Colonic mucosa (tissue), 4 donors: ENCODE measurements around the gene SLC6A6. TPM values are rescaled to one million over a fixed set of nuclear protein-coding genes. Genes with fewer than 3 reads are reported as not detected.

Experiments used
- DNase-seq: peaks from one replicate; pipeline ENCODE4 v3.0.0-alpha.2; 2020
- H3K27ac ChIP-seq: fragments of 200-600 bp; one replicate; pipeline ENCODE4 v1.8.0; 2021
- H3K27me3 ChIP-seq: fragments of 200-600 bp; one replicate; pipeline ENCODE4 v1.8.0; 2021
- H3K36me3 ChIP-seq: fragments of 200-600 bp; one replicate; pipeline ENCODE4 v1.8.0; 2021
- H3K4me1 ChIP-seq: fragments of 200-600 bp; one replicate; pipeline ENCODE4 v1.8.0; 2021; ENCODE audit warnings: mild to moderate bottlenecking
- H3K4me3 ChIP-seq: fragments of 200-600 bp; one replicate; pipeline ENCODE4 v1.8.0; 2021
- H3K9ac ChIP-seq, 2 donors: one replicate each; pipeline ENCODE4 v1.7.0; 2013; ENCODE audit warnings: control low read depth in 2 of 2, low read depth in 2 of 2, low read length in 2 of 2
- H3K9me3 ChIP-seq: fragments of 200-600 bp; one replicate; pipeline ENCODE4 v1.8.0; 2021
- intact Hi-C: fragments of 100-400 bp; cut with DNase I; formaldehyde crosslinking; loops from one replicate; pipeline ENCODE4 v1.14.1; 2022
- total RNA-seq, 2 donors: library from RNA; stranded (reverse); fragmentation: NEBNext Ultra II Directional in 1 of 2; extraction: Animal tissue kit (Norgen Biotek cat#: 25700) in 1 of 2; gene quantifications; one replicate each; pipeline ENCODE4 v1.2.1, GENCODE V29; 2021
- TF ChIP-seq, protein P1 (sequence below): fragments of 200-600 bp; IDR thresholded peaks from one replicate; pipeline ENCODE4 v1.8.0; 2022; ENCODE audit warnings: antibody characterized with exemption, mild to moderate bottlenecking
- donor health status: healthy.
- donor health status: DM: no; HTN: no; CAD: no.
- donor health status: DM: no; HTN: no; CAD: no.

The SLC6A6 gene
- total RNA-seq, 2 donors from 2014 or later, result 7.2 to 13.0 TPM

DNA sequence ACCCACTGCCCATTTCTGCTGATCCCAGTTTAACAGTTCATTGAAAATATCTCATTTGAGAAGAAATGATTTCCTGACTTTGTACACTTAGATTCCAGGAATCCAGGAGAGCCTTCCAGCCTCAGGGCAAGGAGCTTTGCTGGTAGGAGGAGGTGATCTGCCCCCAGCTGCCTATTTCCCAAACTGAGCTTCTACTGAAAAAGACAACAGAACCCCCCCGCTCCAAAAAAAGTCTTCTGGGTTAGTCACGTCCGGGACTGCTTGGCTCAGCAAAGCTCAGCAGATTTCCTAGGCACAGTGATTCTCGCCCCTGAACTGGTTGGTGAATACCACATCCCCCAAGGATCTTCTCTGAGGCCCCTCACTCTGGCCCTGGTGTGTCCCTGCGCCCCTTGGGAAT, 13.1 kb downstream of the SLC6A6 start:
- Histone ChIP-seq H3K4me1 (peaks cover 9% of the 10 kb centered on the region), H3K4me3 (no peak overlapping the region), H3K9me3 (no peaks in the 10 kb centered on the region), H3K9ac (no peak overlapping the region), H3K27ac (no peak overlapping the region), H3K36me3 (no peaks in the 10 kb centered on the region), H3K27me3 (no peaks in the 10 kb centered on the region)
- TF ChIP-seq, protein P1, sequence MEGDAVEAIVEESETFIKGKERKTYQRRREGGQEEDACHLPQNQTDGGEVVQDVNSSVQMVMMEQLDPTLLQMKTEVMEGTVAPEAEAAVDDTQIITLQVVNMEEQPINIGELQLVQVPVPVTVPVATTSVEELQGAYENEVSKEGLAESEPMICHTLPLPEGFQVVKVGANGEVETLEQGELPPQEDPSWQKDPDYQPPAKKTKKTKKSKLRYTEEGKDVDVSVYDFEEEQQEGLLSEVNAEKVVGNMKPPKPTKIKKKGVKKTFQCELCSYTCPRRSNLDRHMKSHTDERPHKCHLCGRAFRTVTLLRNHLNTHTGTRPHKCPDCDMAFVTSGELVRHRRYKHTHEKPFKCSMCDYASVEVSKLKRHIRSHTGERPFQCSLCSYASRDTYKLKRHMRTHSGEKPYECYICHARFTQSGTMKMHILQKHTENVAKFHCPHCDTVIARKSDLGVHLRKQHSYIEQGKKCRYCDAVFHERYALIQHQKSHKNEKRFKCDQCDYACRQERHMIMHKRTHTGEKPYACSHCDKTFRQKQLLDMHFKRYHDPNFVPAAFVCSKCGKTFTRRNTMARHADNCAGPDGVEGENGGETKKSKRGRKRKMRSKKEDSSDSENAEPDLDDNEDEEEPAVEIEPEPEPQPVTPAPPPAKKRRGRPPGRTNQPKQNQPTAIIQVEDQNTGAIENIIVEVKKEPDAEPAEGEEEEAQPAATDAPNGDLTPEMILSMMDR, result no peak
- intact Hi-C loops, result no loop called here
- no peak for DNase-seq

GRCh38 chr3:14416453-14416852, 14.0 kb downstream of the SLC6A6 start:
- no peak overlapping the region for H3K9ac ChIP-seq
- peaks cover 9% of the 10 kb centered on the region for H3K4me1 ChIP-seq
- intact Hi-C loops, result no loop called here
- no peaks in the 10 kb centered on the region for H3K9me3 ChIP-seq
- H3K27ac ChIP-seq, result no peak overlapping the region
- no peaks in the 10 kb centered on the region for H3K27me3 ChIP-seq
- H3K4me3 ChIP-seq, result no peak overlapping the region
- DNase-seq, result no peak
- TF ChIP-seq, protein P1, result no peak
- no peaks in the 10 kb centered on the region for H3K36me3 ChIP-seq

DNA sequence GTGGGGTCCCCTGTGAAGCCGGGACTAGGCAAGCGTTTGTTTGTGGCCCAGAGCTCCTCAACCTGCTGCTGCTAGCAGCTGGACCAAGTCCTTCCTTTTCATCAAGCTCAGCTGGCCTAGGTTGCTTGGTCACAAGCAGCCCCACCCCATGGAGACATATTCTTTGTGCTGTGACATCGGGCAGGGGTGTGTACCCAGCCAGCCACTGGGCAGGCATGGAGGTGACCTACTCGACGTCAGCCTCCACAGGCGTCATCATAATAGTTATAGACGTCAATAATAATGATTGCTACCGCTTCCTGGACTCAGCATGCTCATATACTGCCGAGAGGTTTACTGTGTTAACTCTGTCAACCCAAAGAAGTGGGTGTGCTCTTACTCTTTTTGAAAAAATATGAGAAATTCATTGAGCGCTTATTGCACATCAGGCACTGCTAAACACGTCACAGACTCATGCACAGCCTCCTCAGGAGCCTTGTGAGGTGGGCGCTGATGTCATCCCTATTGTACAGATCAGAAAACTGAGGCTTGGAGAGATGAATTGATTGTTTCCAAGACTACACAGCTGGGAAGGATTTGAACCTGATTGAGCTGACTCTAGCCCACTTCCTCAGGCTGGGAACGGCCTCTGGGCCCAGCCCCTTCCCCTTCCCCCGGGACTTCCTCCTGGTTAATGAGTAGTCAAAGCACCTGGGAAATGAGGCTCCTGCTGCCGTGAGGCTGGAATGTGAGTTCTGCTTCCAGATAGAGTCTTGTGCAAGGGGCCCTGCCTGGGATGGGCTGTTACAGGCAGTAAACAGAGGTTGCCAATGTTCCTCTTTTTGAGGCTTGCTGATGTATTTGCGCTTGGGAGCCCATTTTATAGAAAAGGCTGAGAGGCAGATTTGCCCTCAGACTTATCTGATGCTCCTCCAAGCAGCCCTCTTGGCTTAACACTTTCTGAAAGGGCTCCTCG, 16.2 kb downstream of the SLC6A6 start:
- TF ChIP-seq, protein P1, result no peak
- peak overlapping the region; percentile 33 for H3K27ac ChIP-seq
- no peak overlapping the region for H3K4me3 ChIP-seq
- H3K27me3 ChIP-seq, result no peaks in the 10 kb centered on the region
- peak; percentile 57 for DNase-seq
- intact Hi-C loops, result no loop called here
- H3K9me3 ChIP-seq, result no peaks in the 10 kb centered on the region
- no peaks in the 10 kb centered on the region for H3K36me3 ChIP-seq
- H3K4me1 ChIP-seq, result peaks cover 11% of the 10 kb centered on the region
- no peak overlapping the region for H3K9ac ChIP-seq

- intact Hi-C loops, result no loop called here
- Histone ChIP-seq H3K27ac (no peak overlapping the region), H3K9me3 (no peaks in the 10 kb centered on the region), H3K9ac (no peak overlapping the region), H3K4me3 (no peak overlapping the region), H3K36me3 (no peaks in the 10 kb centered on the region), H3K4me1 (peaks cover 13% of the 10 kb centered on the region), H3K27me3 (no peaks in the 10 kb centered on the region)
- TF ChIP-seq, protein P1, result no peak
- DNase-seq, result no peak
Measured at GRCh38 chr3:14422016-14422963, 19.9 kb downstream of the SLC6A6 start.

DNA sequence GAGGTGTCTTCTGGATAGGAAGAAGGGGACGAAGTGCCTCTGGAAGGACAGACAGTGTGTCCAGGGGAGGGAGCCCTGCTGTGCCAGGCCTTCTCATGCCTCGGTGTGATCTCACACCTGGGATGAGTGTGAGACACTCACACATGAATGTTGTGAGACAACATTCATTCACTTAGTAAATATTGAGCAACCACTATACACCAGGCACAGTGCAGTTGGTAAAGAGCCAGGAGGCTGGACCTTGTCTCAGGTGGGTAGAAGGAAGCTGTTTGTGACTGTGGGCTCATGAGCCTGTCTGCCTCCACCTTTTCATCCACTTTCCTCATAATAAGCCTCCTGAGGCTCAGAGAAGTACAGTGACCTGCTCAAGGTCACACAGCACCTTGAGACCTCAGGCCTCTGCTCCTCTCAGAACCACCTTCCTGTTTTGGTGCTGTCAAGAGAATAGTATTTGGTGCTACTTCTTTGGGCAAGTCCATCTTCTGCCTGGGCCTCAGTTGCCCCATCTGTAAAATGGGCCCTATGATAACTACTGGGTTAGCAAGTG, 20.9 kb downstream of the SLC6A6 start:
- no peak overlapping the region for H3K27ac ChIP-seq
- TF ChIP-seq, protein P1, result no peak
- no peak overlapping the region for H3K4me3 ChIP-seq
- intact Hi-C loops, result no loop called here
- no peaks in the 10 kb centered on the region for H3K27me3 ChIP-seq
- DNase-seq, result peak; percentile 52
- H3K36me3 ChIP-seq, result no peaks in the 10 kb centered on the region
- peaks cover 13% of the 10 kb centered on the region for H3K4me1 ChIP-seq
- no peaks in the 10 kb centered on the region for H3K9me3 ChIP-seq
- no peak overlapping the region for H3K9ac ChIP-seq
